Glomerular endothelial cell (primary cell): Measurements from ENCODE around the gene COL6A3. TPM values are rescaled to one million over a fixed set of nuclear protein-coding genes. Genes with fewer than 3 reads are reported as not detected.

Experiments
- DNase-seq: peaks from one replicate; pipeline ENCODE4 v3.0.0-alpha.2; 2011; ENCODE audit warnings: low read depth, low spot score; ENCODE audit errors: extremely low read depth
- total RNA-seq: library from RNA; depleted of rRNA; stranded (reverse); fragments of >200 nt; gene quantifications from 2 replicates; pipeline ENCODE4 v1.2.3, GENCODE V29; 2015

Gene COL6A3
- total RNA-seq, 1 donor from 2014 or later: 244 TPM

GRCh38 chr2:237441605-237442274, 27.8 kb upstream of the COL6A3 start:
- DNase-seq: no peak

GRCh38 chr2:237440819-237441281, 26.9 kb upstream of the COL6A3 start:
- no peak for DNase-seq

- DNase-seq: no peak
Measured at GRCh38 chr2:237438080-237438940, 24.3 kb upstream of the COL6A3 start.

- DNase-seq: no peak
Measured at GRCh38 chr2:237437566-237437965, 23.6 kb upstream of the COL6A3 start.

- no peak for DNase-seq
Measured at GRCh38 chr2:237435844-237436587, 22.1 kb upstream of the COL6A3 start.

GRCh38 chr2:237434866-237435311, 20.9 kb upstream of the COL6A3 start:
- no peak for DNase-seq

GRCh38 chr2:237433920-237434676, 20.1 kb upstream of the COL6A3 start:
- DNase-seq: no peak

- no peak for DNase-seq
Measured at GRCh38 chr2:237432484-237433092, 18.6 kb upstream of the COL6A3 start.

GRCh38 chr2:237431837-237432236, 17.9 kb upstream of the COL6A3 start:
- no peak for DNase-seq

- no peak for DNase-seq
Measured at GRCh38 chr2:237431372-237431771, 17.4 kb upstream of the COL6A3 start.

- no peak for DNase-seq
Measured at GRCh38 chr2:237430861-237431260, 16.9 kb upstream of the COL6A3 start.

GRCh38 chr2:237429753-237430152, 15.8 kb upstream of the COL6A3 start:
- DNase-seq: no peak

- DNase-seq: no peak
Measured at GRCh38 chr2:237427769-237428506, 14.0 kb upstream of the COL6A3 start.

- DNase-seq: no peak
Measured at GRCh38 chr2:237426517-237426916, 12.6 kb upstream of the COL6A3 start.

GRCh38 chr2:237425320-237425719, 11.4 kb upstream of the COL6A3 start:
- no peak for DNase-seq

GRCh38 chr2:237424544-237424943, 10.6 kb upstream of the COL6A3 start:
- DNase-seq: no peak

GRCh38 chr2:237423891-237424290, 9.9 kb upstream of the COL6A3 start:
- no peak for DNase-seq

GRCh38 chr2:237422309-237422708, 8.3 kb upstream of the COL6A3 start:
- DNase-seq: no peak

GRCh38 chr2:237421542-237422116, 7.7 kb upstream of the COL6A3 start:
- DNase-seq: peak; percentile 23
